Measurements from ENCODE around the gene ZNF217. TPM values are rescaled to one million over a fixed set of nuclear protein-coding genes. Genes with fewer than 3 reads are reported as not detected.
"Not testable (repeated sequence)": the region's sequence is repeated elsewhere in the genome, so short reads cannot be mapped to it uniquely, and the experiment has no call there.

ZNF217 gene
- 61.4 TPM for total RNA-seq
- long read RNA-seq, partial matches to known transcripts = 3 of 8 reads
- long read RNA-seq, other reads (novel, unspliced or antisense) = 5 of 8 reads

GRCh38 chr20:53593466-53594007 lies at the start of gene ZNF217:
TSS of gene ZNF217 (minus strand) at chr20:53593839. CDS start at chr20:53582826, 11,013 bp downstream.
- peak; percentile 93 for DNase-seq (ENCODE audit: low spot score)

- no peak for DNase-seq (ENCODE audit: low spot score)
These were observed 49.6 kb upstream of the ZNF217 start for GRCh38 chr20:53643031-53643832.

- no peak for DNase-seq (ENCODE audit: low spot score)
These were observed 48.8 kb upstream of the ZNF217 start for GRCh38 chr20:53642196-53643030.

- DNase-seq (ENCODE audit: low spot score) = no peak
These were observed 46.2 kb upstream of the ZNF217 start for GRCh38 chr20:53639647-53640440.

- no peak for DNase-seq (ENCODE audit: low spot score)
These were observed 45.5 kb upstream of the ZNF217 start for GRCh38 chr20:53639128-53639527.

- not testable (repeated sequence) for DNase-seq (ENCODE audit: low spot score)
These were observed 43.7 kb upstream of the ZNF217 start for GRCh38 chr20:53637310-53637709.

GRCh38 chr20:53636540-53637097 lies 43.0 kb upstream of the ZNF217 start:
- no peak for DNase-seq (ENCODE audit: low spot score)

- DNase-seq (ENCODE audit: low spot score) = peak; percentile 51
These were observed 41.6 kb upstream of the ZNF217 start for GRCh38 chr20:53635221-53635620.

- DNase-seq (ENCODE audit: low spot score) = peak; percentile 49
These were observed 38.4 kb upstream of the ZNF217 start for GRCh38 chr20:53631909-53632662.

- DNase-seq (ENCODE audit: low spot score) = no peak
These were observed 35.8 kb upstream of the ZNF217 start for GRCh38 chr20:53629436-53629835.

- peak; percentile 35 for DNase-seq (ENCODE audit: low spot score)
These were observed 35.1 kb upstream of the ZNF217 start for GRCh38 chr20:53628758-53629157.

- peak; percentile 55 for DNase-seq (ENCODE audit: low spot score)
These were observed 34.4 kb upstream of the ZNF217 start for GRCh38 chr20:53628076-53628475.

GRCh38 chr20:53627001-53627400 lies 33.4 kb upstream of the ZNF217 start:
- peak; percentile 24 for DNase-seq (ENCODE audit: low spot score)

GRCh38 chr20:53626584-53626983 lies 32.9 kb upstream of the ZNF217 start:
- no peak for DNase-seq (ENCODE audit: low spot score)

- DNase-seq (ENCODE audit: low spot score) = peak; percentile 37
These were observed 31.9 kb upstream of the ZNF217 start for GRCh38 chr20:53625311-53626129.

GRCh38 chr20:53624927-53625250 lies 31.2 kb upstream of the ZNF217 start:
- DNase-seq (ENCODE audit: low spot score) = not testable (repeated sequence)

- DNase-seq (ENCODE audit: low spot score) = peak; percentile 75
These were observed 30.0 kb upstream of the ZNF217 start for GRCh38 chr20:53623454-53624211.

- DNase-seq (ENCODE audit: low spot score) = no peak
These were observed 29.5 kb upstream of the ZNF217 start for GRCh38 chr20:53623134-53623453.

Measured in mesenteric fat pad (tissue), 1 donor.